Measurements from ENCODE around the gene KDM4B.
A peak's percentile ranks its signal among the peaks of the same experiment; 100 is the strongest.
"Not testable (repeated sequence)": the region's sequence is repeated elsewhere in the genome, so short reads cannot be mapped to it uniquely, and the experiment has no call there.

KDM4B gene

DNA sequence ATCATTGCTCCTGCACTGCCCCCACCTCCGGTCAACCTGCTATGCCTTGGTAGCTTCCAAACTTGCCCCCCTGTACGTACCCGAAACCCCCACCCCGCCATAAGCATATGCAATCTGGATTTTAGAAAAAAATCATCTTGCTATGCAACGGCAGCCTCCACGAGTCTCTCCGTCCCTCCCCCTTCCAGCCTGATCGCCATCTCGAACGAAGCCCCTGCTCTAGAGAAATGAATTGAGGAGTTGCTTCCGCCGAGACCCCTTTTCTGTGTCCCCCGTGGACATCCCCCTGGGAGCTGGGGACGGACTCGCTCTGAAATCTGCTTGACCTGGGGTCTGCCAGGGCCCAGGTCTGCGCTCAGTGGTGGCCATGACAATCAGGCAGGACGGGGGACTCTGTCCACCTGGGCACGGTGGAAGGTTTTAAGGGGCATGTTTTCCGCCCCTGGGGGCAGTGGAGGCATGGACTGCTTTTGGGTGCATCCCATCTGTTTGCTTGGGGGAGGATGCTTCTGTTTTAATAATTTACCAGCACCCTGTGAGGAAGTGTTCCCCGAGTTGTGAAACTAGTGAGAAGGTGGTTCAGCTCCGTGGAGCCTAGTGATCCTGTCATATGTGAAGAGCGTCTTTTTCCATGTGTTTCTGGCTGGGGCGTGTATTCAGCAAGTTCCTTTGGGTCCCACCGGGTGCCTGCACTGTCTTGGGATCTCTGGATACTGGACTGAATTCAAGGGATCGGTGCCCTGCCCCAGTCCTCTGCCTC is 1.0 kb downstream of the KDM4B start:
- peak overlapping the region; percentile 86 for H3K4me3 ChIP-seq (ENCODE audit: low read depth, low read length)
- TF ChIP-seq, protein P1, sequence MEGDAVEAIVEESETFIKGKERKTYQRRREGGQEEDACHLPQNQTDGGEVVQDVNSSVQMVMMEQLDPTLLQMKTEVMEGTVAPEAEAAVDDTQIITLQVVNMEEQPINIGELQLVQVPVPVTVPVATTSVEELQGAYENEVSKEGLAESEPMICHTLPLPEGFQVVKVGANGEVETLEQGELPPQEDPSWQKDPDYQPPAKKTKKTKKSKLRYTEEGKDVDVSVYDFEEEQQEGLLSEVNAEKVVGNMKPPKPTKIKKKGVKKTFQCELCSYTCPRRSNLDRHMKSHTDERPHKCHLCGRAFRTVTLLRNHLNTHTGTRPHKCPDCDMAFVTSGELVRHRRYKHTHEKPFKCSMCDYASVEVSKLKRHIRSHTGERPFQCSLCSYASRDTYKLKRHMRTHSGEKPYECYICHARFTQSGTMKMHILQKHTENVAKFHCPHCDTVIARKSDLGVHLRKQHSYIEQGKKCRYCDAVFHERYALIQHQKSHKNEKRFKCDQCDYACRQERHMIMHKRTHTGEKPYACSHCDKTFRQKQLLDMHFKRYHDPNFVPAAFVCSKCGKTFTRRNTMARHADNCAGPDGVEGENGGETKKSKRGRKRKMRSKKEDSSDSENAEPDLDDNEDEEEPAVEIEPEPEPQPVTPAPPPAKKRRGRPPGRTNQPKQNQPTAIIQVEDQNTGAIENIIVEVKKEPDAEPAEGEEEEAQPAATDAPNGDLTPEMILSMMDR (IDR thresholded peaks at IDR 0.05; ENCODE audit: low read depth, low read length), result no peak

DNA sequence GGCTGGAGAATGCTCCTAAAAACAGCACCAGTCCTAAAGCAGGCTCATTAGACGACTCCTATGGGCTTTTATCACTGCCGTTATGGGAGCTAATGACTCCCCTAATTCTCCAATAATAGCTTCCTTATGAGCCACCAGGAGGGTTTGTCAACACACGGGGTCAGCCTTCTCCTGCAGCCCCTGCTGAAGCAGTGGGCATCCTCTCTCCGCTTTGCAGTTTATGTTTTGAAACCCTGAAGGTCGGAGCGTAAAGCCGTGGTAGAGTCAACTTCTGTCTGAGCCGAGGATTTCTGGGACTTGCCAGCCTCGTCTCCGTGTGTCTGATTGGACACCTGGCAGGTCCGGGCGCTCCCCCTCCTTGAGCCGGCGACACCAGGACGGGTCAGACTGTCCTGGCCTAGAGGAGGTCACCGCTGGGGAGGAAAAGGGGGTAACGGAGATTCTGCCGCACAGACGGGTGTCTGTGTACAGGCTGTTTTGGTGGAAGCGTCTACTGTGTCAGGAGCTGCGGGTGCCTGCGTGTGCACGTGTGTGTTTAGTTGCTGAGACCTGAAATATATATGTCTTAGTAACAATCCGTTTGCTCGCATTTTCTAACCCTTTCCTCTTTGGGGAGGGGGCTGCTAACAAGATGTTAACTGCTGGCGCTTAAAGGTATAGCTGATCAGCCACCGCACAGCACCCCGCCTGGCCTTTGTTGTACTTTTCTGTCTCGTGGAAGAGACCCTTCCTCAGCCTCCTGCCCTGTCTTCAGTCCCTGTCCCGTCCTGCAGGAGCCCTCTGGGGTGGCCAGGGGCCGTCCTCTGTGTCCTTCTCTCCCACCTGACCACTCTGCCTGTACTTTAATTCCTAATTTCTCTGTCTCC is 1.9 kb downstream of the KDM4B start:
- peak overlapping the region; percentile 86 for H3K4me3 ChIP-seq (ENCODE audit: low read depth, low read length)
- TF ChIP-seq, protein P1 (IDR thresholded peaks at IDR 0.05; ENCODE audit: low read depth, low read length), result no peak

DNA sequence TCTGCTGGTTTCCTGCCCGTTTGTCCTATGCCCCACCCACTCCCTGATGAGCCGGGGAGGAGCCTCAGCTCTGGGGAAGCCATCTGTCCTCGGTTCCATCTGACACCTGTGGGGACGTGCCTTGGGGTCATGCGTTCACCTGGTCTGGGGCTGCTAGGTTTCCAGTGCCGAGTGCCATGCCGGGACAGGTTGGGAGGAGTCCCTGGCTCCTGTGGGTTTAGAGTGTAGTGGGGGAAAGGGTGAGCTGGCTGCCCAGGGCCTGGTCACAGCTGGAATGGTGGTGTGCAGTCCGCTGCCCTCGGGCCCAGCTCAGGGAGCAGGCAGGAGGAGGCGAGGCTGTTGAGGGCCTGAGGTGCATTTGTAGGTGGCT is 2.5 kb downstream of the KDM4B start:
- TF ChIP-seq, protein P1 (IDR thresholded peaks at IDR 0.05; ENCODE audit: low read depth, low read length), result no peak
- H3K4me3 ChIP-seq (ENCODE audit: low read depth, low read length), result peak overlapping the region; percentile 86

DNA sequence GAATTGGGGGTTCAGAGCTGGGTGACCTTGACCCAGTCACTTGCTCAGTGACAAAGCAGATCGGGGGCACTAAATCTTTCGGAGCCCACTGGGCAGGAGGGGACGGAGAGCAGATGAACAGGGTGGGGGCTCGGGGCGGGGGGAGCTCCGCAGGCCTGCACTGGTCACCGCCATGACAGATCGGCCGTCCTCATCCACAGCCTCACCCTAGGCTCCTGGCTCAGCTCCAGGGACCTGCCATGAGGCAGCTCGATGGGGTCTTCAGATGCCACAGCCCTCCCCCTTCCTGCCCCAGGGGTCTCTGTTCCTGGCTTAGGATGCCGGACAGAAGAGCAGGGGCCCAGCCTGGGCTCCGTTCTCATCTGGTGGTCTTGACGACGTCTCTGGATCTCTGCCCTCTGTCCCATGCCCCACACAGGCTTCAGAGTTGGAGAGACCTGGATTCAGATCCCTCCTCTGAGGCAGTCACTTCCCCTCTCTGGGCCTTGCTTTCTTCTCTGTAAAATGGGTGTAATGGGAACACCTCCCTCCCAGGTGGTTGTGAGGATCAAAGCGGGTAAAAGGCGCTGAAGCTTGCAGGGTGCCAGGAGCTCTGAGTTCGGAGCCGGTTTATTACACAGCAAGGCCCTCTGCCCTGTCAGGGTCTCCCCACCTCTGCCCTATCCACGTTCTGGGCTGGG is 3.0 kb downstream of the KDM4B start:
- TF ChIP-seq, protein P1 (IDR thresholded peaks at IDR 0.05; ENCODE audit: low read depth, low read length), result no peak
- no peak overlapping the region for H3K4me3 ChIP-seq (ENCODE audit: low read depth, low read length)

DNA sequence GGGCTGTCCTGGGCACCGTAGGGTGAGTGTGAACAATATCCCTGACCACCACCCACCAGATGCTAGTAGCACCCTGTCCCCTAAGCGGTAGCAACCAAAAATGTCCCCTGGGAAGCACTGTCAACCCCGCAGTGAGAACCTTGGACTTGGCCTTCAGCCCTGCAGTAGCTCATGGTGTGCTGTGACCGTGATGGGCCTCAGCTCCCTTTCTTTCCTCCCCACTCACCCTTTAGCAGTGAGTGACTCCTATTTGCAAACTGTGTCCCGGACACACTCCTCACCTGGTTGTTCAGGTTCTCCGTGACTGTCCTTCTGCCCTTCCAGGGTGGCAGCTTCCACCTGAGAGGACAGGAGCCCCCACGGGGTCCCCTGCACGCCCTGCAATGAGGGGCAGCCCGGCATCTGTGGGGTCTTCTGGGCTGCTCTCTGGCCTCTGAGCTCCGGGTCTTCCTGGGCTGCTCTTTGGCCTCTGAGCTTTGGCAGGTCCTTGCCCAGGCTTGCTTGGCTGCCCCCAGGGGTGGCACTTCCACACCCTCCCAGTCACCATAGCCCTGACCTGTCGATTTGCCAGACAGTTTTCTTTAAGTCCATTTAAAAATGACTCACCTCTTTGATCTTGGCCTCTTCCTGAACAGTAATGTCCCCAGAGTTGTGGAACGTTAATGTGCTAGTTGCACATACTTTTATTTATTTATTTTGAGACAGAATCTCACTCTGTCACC is 3.8 kb downstream of the KDM4B start:
- H3K4me3 ChIP-seq (ENCODE audit: low read depth, low read length), result no peak overlapping the region
- TF ChIP-seq, protein P1 (IDR thresholded peaks at IDR 0.05; ENCODE audit: low read depth, low read length), result no peak

DNA sequence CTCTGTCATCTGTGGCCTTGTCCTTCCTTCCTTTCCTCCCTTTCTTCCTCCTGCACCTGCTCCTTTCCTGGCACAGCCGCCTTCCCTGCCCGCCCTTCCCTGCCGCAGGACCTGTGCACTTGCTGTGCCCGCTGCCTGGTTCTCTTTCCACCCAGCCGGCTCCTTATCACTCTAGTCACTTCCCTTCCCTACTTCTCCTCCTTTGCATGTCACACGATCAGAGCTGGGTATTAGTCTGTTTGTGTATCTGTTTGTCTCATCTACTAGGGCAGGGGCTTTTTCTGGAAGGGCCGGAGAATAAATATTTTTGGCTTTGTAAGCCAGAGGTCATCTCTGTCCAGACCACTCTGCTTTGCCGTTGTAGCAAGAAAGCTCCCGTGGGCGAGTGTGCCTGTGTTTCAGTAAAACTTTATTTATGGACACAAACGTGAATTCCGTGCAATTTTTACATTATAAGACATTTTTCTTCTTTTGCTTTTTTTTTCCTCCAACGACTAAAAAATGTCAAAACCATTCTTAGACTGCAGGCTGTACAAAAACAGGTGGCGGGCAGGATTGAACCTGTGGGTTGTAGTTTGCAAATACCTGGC is 6.1 kb downstream of the KDM4B start:
- H3K4me3 ChIP-seq (ENCODE audit: low read depth, low read length), result no peak overlapping the region
- TF ChIP-seq, protein P1 (IDR thresholded peaks at IDR 0.05; ENCODE audit: low read depth, low read length), result no peak

DNA sequence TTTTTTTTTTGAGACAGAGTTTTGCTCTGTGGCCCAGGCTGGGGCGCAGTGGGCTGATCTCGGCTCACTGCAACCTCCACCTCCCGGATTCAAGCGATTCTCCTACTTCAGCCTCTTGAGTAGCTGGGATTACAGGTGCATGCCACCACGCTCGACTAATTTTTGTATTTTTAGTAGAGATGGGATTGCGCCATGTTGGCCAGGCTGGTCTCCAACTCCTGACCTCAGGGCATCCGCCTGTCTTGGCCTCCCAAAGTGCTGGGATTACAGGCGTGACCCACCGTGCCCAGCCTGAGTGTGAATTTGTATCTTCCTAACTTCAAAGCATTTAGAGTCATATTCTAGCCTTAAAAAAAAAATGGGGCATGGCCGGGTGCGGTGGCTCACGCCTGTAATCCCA is 6.7 kb downstream of the KDM4B start:
- H3K4me3 ChIP-seq (ENCODE audit: low read depth, low read length), result not testable (repeated sequence)

All from WI38 (cell line).